HG03571 (cell line): Measurements from ENCODE around the gene MRO.

Experiments
- ATAC-seq: cut with Tn5 transposase; IDR thresholded peaks from one replicate; pipeline ENCODE4 v1.9.1; 2021; ENCODE audit not compliant: unreplicated experiment

Gene MRO

DNA sequence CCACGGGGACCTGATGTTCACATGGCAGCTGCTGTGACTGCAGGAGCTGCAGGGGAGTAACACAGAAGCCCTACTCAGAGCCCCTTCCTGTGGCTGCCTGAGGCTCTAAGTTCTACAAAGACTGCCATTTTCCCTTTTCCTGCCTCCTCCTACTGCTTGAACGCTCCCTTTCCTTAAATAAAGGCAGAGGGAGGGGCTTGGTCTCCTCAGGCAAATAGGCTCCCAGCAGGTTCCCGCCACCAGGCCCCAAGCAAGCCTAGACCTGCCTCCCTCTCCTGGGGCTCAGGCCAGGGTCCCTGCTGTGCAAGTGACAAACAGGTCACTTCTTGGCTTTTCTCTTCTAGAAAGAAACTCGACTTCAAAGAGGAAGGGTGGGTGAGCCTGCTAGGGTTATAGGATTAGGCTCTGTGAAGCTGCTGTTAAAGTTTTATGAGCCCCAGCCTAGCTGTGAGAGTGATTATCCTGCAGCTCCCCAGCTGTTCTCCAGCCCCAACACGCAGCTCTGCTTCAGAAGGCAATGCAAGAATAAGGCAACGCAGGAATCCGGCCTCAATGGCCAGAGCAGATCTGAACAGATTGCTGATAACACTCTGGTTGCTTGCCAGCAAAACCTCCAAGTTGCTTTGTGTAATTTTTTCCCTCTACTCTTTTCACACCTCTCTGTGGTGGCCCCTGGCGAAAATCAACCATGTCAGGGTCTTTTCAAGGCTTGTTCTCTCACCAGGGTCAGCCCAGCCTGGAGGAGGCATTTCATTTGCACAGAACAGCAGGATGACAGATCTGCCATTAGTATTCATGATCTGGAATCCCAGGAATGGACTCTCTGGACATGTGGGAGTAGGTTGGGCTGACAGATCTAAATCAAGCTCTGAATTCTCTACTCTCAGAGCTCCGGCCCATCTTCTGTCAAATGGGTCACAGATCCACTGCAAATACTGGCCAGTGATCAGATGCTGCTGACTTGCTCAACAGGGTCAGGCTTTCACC lies 71.3 kb downstream of the MRO start:
- ATAC-seq = no peak

DNA sequence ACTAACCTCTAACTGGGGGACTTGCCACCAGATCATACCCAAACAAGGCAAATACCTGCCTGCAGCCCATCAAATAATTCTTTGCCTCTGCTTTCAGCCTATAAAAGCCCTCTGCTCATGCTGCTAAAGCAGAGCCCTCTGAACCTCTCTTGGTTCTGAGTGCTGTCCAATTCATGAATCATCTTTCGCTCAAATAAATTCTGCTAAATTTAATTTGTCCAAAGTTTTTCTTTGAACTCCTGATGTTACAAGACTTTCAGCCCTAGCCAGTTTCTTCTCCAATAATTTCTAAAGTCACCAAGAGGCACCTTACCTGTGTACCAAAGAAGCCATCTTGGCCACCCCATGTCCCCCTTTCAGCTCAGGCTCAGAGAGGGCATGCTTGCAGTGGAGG lies 72.0 kb downstream of the MRO start:
- ATAC-seq = no peak

DNA sequence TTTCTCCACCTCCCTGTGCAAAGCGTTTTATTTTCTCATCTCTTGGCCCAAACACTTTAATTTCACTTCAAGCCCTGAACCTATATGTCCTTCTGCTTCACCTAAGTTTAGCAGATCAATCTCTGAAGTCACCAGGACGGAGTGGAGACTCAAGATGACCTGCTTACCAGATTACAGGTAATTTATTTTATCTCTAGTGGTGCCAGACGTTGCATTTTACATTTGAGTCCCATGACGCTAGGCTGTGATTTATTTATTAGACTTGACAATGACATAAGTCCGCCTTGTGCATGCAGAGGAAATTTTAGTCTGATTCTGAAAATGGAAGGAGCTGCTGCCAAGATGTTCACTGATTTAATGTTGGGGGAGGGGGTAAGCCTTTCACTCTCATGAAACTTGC lies 73.9 kb downstream of the MRO start:
- ATAC-seq = no peak
